HEK293T (cell line): ENCODE measurements around the gene NRP1.

Experiments
- BHLHE40 ChIP-seq: fragments of 450-650 bp; IDR thresholded peaks from 2 replicates; pipeline ENCODE4 v1.6.1; 2016; ENCODE audit warnings: mild to moderate bottlenecking, moderate library complexity, borderline replicate concordance
- ELF4 ChIP-seq: fragments of 450-650 bp; IDR thresholded peaks from 2 replicates; pipeline ENCODE4 v1.6.1; 2017; ENCODE audit warnings: antibody characterized with exemption
- FOXK2 ChIP-seq: fragments of 450-650 bp; IDR thresholded peaks from 2 replicates; pipeline ENCODE4 v1.6.1; 2016; ENCODE audit warnings: mild to moderate bottlenecking
- FOXM1 ChIP-seq: fragments of 450-650 bp; IDR thresholded peaks from 2 replicates; pipeline ENCODE4 v1.6.1; 2017; ENCODE audit warnings: mild to moderate bottlenecking, borderline replicate concordance
- L3MBTL2 ChIP-seq: fragments of 450-650 bp; conservative IDR thresholded peaks from 2 replicates; pipeline ENCODE4 v1.6.1; 2016; ENCODE audit warnings: mild to moderate bottlenecking
- SP1 ChIP-seq: fragments of 450-650 bp; IDR thresholded peaks from 2 replicates; pipeline ENCODE4 v1.6.1; 2017
- ZNF384 ChIP-seq: fragments of 450-650 bp; IDR thresholded peaks from 2 replicates; pipeline ENCODE4 v1.6.1; 2016
- TF ChIP-seq, protein P1 (sequence below): fragments of 450-650 bp; IDR thresholded peaks from 2 replicates; pipeline ENCODE4 v1.6.1; 2016

GRCh38 chr10:33355274-33355673, 20.8 kb upstream of the NRP1 start:
- TF ChIP-seq FOXK2 (no peak), ZNF384 (no peak), FOXM1 (no peak), BHLHE40 (no peak), SP1 (no peak), L3MBTL2 (no peak), ELF4 (no peak)
- TF ChIP-seq, protein P1, sequence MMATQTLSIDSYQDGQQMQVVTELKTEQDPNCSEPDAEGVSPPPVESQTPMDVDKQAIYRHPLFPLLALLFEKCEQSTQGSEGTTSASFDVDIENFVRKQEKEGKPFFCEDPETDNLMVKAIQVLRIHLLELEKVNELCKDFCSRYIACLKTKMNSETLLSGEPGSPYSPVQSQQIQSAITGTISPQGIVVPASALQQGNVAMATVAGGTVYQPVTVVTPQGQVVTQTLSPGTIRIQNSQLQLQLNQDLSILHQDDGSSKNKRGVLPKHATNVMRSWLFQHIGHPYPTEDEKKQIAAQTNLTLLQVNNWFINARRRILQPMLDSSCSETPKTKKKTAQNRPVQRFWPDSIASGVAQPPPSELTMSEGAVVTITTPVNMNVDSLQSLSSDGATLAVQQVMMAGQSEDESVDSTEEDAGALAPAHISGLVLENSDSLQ = no peak
